HG03558 (cell line): ENCODE results near the gene EYA4.

Source experiments
- ATAC-seq: cut with Tn5 transposase; IDR thresholded peaks from one replicate; pipeline ENCODE4 v1.9.1; 2021; ENCODE audit warnings: moderate number of reproducible peaks; ENCODE audit not compliant: unreplicated experiment; ENCODE audit errors: extremely low read depth

EYA4 gene

GRCh38 chr6:133277900-133278545 is 36.9 kb downstream of the EYA4 start:
- ATAC-seq = no peak

GRCh38 chr6:133286765-133287164 is 45.6 kb downstream of the EYA4 start:
- ATAC-seq = no peak

GRCh38 chr6:133288662-133289061 is 47.5 kb downstream of the EYA4 start:
- ATAC-seq = no peak

GRCh38 chr6:133289733-133290306 is 48.7 kb downstream of the EYA4 start:
- ATAC-seq = no peak

- no peak for ATAC-seq
These were observed 49.8 kb downstream of the EYA4 start for GRCh38 chr6:133290930-133291329.

GRCh38 chr6:133291671-133292070 is 50.5 kb downstream of the EYA4 start:
- no peak for ATAC-seq

- no peak for ATAC-seq
These were observed 56.5 kb downstream of the EYA4 start for GRCh38 chr6:133297657-133298056.

- no peak for ATAC-seq
These were observed 57.2 kb downstream of the EYA4 start for GRCh38 chr6:133298335-133298734.

- ATAC-seq = no peak
These were observed 57.6 kb downstream of the EYA4 start for GRCh38 chr6:133298801-133299200.

GRCh38 chr6:133300896-133301295 is 59.7 kb downstream of the EYA4 start:
- ATAC-seq = no peak

- ATAC-seq = no peak
These were observed 60.7 kb downstream of the EYA4 start for GRCh38 chr6:133301835-133302234.

- no peak for ATAC-seq
These were observed 65.8 kb downstream of the EYA4 start for GRCh38 chr6:133306931-133307330.

GRCh38 chr6:133309579-133309978 is 68.4 kb downstream of the EYA4 start:
- no peak for ATAC-seq

GRCh38 chr6:133312006-133312405 is 70.8 kb downstream of the EYA4 start:
- ATAC-seq = no peak

GRCh38 chr6:133313068-133313467 is 71.9 kb downstream of the EYA4 start:
- ATAC-seq = no peak

GRCh38 chr6:133314947-133315346 is 73.8 kb downstream of the EYA4 start:
- no peak for ATAC-seq

GRCh38 chr6:133315811-133316210 is 74.7 kb downstream of the EYA4 start:
- ATAC-seq = no peak

GRCh38 chr6:133317704-133318103 is 76.5 kb downstream of the EYA4 start:
- ATAC-seq = no peak

GRCh38 chr6:133326584-133326983 is 85.4 kb downstream of the EYA4 start:
- ATAC-seq = no peak

GRCh38 chr6:133333852-133334251 is 92.7 kb downstream of the EYA4 start:
- no peak for ATAC-seq

GRCh38 chr6:133337308-133337707 is 96.2 kb downstream of the EYA4 start:
- ATAC-seq = no peak
